GM21528 (cell line): ENCODE results near the gene RPS3A.
"Not testable (repeated sequence)": the region's sequence is repeated elsewhere in the genome, so short reads cannot be mapped to it uniquely, and the experiment has no call there.

Experiments
- ATAC-seq: cut with Tn5 transposase; IDR thresholded peaks from one replicate; pipeline ENCODE4 v1.9.1; 2021; ENCODE audit warnings: mild to moderate bottlenecking, moderate library complexity; ENCODE audit not compliant: unreplicated experiment, low FRiP score

The RPS3A gene

DNA sequence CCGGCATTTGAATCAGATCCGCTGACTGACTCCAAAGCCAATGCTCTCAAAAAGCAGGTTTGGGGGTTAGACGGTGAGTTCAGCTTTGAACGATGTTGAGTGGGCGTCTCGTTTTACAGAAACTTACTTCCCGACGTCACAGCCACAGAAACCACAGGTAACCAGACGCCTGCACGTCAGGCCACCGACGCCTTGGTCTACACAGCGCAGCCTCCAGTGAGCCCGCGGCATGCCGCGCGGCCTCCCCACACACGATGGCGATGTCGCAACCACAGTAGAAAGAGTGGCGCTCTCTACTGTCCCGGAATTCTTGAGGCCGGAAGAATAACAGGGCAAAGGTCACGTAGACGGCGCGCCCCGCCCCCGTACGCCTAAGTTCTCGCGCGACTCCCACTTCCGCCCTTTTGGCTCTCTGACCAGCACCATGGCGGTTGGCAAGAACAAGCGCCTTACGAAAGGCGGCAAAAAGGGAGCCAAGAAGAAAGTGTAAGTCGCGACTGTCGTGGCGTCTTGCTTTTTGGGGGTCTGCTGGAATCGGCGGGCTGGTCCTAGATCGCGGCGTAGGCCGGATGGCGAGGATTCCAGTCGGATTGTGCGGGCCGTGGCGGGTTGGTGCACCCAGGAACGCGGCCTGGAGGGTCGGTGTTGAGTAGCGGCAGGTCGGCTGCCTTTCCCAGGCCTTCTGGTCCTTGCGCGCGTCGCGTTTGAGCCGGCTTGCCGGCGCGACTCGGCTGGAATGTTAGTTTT is at the start of gene RPS3A:
RPS3A (plus strand) TSS at position 400 of the 747 bp plus-strand sequence; CDS start at position 425, 25 bp downstream.
- ATAC-seq, result peak; percentile 97

DNA sequence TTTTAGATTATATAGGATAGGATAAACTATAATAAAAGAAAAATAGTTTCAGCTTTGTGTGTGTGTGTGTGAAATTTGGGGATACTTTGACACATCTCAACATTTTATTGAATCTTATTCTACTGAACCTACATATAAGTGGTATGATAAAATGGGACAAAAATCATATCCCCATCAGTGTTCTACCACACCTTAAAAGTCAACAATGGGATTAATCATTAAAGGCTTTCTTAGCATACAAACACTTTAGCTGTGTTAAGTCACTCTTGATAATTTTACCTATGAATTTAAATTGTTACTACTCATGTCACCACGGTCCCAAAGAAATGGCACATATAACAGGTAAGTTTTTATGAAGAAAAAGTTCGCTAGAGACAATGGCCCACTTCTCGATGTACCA is 46.6 kb upstream of the RPS3A start:
- ATAC-seq, result no peak

DNA sequence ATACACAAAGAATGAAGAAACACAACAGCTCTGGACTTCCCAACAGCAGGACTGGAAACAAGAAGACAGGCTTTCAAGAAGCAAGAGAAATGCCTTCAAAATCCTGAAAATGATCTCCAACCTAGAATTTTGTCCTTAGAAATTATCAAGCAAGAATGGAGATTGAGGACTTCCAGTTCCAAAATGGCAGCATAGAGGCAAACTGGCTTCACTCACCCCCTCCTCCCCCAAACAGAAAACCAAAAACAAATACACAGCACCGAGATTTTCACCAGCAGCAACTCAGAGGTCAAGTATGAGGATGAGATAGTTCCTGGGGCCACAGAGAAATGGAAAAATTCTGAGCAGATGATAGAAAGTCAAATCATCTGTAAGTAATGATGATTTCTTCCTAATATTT is 43.9 kb upstream of the RPS3A start:
- no peak for ATAC-seq

DNA sequence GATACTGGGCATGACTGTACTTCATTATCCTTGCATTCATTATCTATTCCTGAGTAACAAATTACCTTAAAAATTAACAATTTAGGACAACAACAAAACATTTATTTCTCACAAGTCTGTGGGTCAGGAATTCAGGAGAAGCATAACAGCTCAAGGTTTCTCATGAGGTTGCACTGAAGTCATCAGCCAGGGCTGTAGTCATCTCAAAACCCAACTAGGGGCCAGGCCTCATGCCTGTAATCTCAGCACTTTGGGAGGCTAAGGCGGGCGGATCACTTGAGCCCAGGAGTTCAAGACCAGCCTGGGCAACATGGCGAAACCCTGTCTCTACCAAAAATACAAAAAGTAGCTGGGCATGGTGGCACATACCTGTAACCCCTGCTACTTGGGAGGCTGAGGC is 36.3 kb upstream of the RPS3A start:
- ATAC-seq, result not testable (repeated sequence)

DNA sequence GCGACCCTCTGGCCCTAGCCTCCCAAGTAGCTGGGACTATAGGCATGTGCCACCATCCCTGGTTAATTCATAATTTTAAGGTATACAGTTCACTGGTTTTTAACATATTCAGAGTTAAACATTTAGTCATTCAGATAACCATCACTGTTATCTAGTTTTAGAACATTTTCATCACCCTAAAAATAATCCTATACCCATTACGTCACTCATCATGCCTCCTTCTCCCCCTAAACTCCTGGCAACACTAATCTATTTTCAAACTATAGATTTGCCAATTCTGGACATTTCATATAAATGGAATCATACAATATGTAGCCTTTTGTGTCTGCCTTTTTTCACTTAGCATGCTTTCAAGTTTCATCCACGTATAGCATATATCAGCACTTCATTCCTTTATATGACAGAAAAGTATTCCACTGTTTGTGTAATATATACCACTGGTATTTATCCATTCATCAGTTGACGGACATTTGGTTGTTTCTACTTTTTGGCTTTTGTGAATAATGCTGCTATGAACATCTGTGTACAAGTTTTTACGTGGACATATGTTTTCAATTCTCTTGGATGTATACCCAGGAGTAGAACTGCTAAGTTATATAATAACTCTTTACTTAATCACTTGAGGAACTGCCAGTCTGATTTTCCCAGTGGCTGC is 32.0 kb upstream of the RPS3A start:
- ATAC-seq, result no peak

DNA sequence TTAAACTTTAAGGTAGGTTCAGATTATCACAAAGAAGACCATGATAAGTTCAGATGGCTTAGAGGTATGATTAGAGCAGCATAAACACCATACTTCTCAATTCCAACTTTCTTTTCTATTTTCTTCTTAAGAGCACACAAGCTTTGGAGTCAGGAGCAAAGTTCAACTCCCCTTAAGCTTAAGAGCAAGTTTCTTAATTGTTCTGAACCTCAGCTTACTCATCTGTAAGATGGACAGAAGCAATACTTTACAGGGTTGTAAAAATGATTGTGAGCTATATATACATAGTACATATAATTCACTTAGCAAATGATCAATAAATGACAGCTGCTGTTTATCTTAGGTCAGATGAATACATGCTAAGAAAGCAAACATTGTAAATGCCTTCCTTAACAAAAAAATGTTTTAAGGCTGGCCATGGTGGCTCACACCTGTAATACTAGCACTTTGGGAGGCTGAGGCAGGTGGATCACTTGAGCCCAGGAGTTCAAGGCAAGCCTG is 25.0 kb upstream of the RPS3A start:
- ATAC-seq, result no peak

DNA sequence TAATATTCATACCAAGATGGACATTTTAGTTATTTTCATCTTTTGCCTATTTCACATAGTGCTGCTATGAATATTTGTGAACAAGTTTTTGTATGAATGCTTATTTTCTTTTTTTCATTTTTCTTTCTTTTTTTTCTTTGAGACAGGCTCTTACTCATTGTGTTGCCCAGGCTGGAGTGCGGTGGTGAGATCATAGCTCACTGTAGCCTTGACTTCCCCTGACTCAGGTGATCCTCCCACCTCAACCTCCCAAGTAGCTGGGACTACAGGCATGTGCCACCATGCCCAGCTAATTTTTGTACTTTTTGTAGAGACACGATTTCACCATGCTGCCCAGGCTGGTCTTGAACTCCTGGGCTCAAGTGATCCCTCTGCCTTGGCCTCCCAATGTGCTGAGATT is 21.4 kb upstream of the RPS3A start:
- ATAC-seq, result not testable (repeated sequence)

DNA sequence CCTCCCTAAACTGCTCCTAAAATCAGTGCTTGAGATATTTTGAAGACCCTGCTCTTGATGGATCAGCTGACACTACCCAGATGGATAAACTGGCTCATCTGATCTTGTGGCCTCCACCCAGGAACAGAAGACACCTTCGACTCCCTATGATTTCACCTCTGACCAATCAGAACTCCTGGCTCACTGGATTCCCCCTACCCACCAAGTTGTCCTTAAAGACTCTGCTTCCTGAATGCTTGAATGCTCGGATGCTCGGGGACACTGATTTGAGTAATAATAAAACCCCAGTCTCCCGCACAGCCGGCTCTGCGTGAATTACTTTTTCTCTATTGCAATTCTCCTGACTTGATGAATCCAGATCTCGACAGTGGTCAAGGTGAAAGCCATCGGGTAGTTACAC is 12.0 kb upstream of the RPS3A start:
- no peak for ATAC-seq

DNA sequence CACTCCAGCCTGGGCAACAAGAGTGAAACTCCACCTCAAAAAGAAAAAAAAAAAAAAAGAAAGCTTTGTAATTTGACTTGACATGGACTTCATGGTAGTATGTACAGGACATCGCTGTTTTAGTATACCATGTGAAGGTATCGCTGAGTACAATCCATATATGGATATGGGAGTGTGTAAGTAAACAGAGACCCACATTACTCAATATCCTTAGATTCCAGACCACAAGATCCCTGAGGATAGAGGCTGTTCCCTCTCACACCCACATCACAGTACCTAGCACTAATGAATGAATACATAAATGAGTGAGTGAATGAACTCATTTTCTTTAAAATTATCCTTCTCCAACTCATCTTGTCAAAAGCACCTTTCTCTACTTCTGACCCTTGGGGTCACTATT is 8.4 kb upstream of the RPS3A start:
- ATAC-seq, result no peak

DNA sequence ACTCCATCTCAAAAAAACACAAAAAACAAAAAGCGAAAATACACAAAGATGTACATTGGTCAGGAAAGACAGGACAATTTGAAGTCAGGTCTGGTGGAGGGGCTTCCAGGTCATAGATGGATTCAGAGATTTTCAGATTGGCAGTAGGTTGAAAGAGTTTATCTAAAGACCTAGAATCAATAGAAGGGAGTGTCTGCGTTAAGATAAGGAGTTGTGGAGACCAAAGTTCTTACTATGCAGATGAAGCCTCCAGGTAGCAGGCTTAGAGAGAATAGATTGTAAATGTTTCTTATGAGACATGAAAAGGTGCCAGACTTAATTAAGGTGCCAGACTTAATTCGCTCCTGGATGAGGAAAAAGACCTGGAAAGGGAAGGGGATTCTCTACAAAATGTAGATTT is 6.9 kb upstream of the RPS3A start:
- ATAC-seq, result no peak

DNA sequence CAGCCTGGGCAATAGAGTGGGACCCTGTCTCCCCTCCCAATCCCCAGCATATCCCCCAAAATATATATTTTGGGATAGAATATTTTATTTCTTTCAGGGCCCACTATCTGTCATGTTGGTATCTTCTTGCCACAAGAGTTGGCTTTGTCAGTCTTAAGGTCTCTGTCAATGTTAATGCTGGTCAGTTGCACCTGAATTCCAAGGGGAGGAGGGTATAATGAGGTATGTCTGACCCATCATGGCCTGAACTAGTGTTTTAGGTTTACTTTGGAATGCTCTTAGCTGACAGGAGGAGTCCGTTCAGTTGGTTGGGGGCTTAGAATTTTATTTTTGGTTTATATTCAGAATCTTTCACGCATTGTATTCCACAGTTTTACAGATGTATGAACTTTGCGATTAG is 6.2 kb upstream of the RPS3A start:
- no peak for ATAC-seq

DNA sequence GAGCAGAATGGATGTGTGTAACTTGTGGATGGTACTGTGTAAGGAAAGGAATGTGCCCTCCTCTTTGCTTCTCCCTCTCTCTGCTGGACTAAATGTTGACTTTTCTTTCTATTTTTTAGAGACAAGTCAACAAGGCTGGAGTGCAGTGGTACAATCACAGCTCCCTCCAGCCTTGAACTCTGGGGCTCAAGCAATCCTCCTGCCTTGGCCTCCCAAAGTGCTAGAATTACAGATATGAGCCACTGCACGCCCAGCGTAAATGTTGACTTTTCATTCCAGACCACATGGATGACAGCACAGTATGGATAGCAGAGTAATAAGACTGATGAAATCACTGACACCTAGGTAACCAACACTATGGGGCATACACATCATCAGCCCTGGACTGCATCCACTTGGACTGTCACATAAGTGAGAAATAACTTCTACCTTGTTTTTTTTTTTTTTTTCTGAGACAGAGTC is 5.1 kb upstream of the RPS3A start:
- no peak for ATAC-seq

DNA sequence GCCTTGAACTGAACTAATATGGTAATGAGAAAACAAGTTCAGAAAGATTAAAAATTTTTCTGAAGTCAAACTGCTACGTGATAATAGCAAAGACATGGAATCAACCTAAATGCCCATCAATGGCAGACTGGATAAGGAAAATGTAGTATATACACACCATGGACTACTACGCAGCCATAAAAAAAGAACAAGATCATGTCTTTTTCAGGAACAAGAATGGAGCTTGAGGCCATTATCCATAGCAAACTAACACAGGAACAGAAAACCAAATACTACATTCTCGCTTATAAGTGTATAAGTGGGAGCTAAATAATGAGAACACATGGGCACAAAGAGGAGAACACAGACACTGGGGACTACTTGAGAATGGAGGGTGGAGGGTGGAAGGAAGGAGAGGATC is 4.3 kb upstream of the RPS3A start:
- no peak for ATAC-seq

DNA sequence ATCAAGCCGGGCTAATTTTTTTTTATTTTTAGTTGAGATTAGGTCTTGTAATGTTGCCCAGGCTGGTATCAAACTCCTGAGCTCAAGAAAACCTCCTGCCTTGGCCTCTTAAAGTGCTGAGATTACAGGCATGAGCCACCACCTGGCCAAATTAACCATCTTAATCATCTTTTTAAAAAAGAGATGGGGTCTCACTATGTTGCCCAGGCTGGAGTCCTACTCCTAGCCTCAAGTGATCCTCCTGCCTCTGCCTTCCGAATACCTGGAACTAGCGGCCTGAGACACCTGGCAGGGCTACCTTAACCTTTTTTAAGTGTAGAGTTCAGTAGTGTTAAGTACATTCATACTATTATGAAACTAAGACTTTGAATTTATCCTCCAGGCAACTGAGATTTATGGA is 1.7 kb upstream of the RPS3A start:
- no peak for ATAC-seq

DNA sequence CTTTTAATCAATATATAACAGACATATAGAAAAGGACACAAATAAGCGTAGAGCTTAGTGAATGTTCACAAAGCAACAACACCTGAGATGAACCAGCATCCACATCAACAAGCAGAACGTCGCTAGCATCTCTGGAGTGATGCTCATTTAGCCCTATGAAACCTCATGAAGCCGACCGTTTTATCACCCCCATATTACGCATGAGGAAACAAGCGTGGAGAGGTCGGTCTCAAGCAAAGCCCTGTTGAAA is 524 bp upstream of the RPS3A start:
- ATAC-seq, result no peak

DNA sequence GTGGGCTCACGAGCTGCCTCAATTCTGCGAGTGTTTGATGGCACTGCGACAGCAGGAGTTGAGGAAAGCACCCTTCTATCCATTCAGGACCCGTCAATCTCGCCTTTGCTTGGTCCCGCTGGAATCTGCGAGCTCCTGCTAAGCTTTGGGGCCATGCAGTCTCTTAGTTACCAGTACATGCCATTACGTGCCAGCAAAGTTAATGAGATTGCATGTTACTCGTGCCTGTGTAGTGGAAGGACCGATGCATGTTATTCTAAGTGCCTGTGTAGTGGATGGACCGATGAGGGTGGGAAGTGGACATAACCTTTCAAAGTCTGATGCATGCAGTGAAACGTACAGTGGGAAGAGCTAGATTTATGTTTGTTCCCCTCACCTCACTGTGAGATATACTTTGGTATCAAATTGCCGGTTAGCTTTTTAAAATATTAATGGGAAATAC is 569 bp downstream of the RPS3A start:
- no peak for ATAC-seq

DNA sequence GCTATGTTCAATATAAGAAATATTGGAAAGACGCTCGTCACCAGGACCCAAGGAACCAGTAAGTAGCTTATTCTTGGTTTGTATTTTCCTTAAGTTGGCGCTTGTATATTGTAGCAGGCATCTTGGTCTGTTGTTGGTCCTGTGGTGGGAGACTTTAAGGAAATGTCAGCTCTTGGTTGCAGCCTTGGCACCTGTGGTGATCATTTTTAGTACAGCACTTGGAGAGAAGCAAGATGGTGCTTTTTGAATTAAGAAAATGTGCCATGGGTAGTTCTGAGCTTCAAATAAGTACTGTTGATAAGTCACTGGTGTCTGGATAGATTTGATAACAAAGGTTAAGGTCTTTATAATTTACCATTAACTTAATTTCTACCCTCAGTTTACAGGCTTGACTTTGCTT is 1.1 kb downstream of the RPS3A start:
- no peak for ATAC-seq

DNA sequence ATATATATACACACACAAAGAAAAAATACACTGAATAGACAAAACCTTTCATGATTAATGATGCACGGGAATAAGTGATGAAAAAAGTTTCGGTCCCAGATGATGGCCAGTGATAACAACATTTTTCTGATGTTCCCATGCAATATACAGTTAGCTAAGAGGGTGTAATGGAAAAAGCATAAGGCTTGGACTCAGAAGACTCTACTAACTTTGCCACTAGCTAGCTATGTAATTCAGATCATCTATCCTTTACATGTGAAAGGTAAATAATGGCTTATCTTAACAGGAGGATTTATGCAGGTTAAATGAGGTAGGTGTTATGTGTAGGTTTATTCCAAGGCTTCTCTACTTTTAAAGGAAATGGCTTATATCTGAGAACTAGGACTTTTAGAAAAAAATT is 4.3 kb downstream of the RPS3A start:
- no peak for ATAC-seq

DNA sequence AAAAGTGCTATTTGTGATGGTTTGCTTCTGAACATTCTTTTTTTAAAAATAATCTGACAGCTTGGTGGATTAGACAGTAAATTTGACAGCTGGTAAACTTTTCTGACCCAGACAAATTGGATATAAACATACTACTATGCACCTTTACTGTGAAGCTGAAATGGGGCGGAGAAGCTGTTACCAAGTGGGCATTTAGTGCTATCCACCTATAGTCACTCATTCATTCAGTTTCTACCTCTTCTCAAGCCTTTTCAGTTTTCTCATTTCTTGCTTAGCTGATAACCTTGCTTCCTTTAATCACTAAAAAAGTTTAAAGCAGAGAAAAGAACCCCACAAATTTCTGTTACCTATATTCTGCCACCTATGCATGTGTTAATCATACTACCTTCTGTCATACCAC is 5.2 kb downstream of the RPS3A start:
- no peak for ATAC-seq

DNA sequence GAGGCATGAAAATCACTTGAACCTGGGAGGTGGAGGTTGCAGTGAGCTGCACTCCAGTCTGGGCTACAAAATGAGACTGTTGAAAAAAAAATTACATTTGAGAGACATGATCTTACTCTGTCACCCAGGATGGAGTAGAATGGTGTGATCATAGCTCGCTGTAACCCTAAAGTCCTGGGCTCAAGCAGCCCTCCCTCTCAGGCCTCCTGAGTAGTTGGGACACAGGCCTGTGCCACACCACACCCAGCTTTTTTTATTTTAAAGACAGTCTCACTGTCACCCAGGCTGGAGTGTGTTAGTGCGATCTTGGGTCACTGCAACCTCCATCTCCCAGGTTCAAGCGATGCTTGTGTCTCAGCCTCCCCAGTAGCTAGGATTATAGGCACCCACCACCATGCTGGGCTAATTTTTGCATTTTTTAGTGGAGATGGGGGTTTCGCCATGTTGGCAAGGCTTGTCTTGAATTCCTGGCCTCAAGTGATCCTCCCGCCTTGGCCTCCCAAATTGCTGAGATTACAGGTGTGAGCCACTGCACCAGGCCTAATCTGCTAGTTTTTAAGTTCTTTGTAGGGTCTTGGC is 6.1 kb downstream of the RPS3A start:
- no peak for ATAC-seq

DNA sequence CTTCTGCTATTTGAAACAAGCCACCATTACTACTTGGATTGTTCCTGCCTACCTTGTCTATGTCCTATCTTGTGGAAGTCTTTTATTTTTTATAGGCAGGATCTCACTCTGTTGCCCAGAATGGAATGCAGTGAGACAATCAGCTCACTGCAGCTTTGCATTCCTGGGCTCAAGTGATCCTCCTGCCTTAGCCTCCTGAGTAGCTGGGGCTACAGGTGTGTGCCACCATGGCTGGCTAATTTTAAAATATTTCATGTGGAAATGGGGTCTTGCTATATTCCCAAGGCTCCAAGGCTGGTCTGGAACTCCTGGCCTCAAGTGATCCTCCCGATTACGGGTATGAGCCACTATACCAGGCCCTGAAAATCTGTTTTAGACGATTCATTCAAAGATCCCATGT is 7.6 kb downstream of the RPS3A start:
- no peak for ATAC-seq

DNA sequence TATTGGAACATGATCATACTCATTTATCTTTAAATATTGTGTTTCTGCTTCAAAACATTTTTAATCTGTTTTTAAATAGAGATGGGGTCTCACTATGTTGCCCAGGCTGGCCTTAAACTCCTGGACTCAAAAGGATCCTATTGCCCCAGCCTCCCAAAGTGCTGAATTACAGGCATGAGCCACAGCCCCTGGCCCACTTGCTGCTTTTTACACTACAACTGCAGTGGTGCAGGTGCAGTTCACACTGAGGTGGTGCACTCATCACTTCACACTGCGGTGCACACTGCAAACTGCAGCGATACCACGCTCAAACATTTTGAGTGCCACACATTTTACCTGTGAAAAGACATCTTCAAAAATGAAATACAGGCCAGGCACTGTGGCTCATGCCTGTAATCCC is 10.8 kb downstream of the RPS3A start:
- no peak for ATAC-seq
